ENCODE data around the gene PRKG1.

The PRKG1 gene

DNA sequence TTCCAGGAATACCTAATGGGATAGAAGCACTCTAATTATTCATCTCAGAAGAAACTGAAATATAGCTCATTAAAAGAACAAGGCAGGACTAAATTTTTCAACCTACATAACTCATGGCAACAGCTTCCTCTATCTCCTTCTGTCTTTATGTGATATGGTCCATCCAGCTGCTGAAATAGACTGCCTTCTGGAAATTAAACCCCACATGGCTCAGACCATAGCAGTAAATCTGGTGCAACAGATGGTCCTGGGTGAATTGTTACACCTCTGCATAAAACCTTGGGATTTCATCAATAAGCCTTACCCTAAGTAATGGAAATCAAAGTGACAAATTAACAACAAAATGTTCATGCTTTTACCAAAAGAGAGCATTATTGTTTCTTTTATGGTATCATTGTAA is 830.7 kb downstream of the PRKG1 start:
- Mint-ChIP-seq H3K9me3 (no peaks in the 10 kb centered on the region), H3K36me3 (no peaks in the 10 kb centered on the region), H3K27me3 (no peaks in the 10 kb centered on the region), H3K4me1 (no peaks in the 10 kb centered on the region), H3K4me3 (no peak overlapping the region), H3K27ac (no peak overlapping the region)
- DNase-seq (ENCODE audit: low spot score in 2 of 2) (no peak), ATAC-seq (ENCODE audit: low read depth) (no peak)

GRCh38 chr10:51907361-51907760 is 833.1 kb downstream of the PRKG1 start:
- H3K4me3 Mint-ChIP-seq: no peak overlapping the region
- no peaks in the 10 kb centered on the region for H3K4me1 Mint-ChIP-seq
- no peak overlapping the region for H3K27ac Mint-ChIP-seq
- ATAC-seq (ENCODE audit: low read depth) (no peak), DNase-seq (ENCODE audit: low spot score in 2 of 2) (no peak)
- H3K27me3 Mint-ChIP-seq: no peaks in the 10 kb centered on the region
- H3K9me3 Mint-ChIP-seq: no peaks in the 10 kb centered on the region
- no peaks in the 10 kb centered on the region for H3K36me3 Mint-ChIP-seq

GRCh38 chr10:51910189-51910588 is 835.9 kb downstream of the PRKG1 start:
- Mint-ChIP-seq H3K4me1 (no peaks in the 10 kb centered on the region), H3K4me3 (no peak overlapping the region)

DNA sequence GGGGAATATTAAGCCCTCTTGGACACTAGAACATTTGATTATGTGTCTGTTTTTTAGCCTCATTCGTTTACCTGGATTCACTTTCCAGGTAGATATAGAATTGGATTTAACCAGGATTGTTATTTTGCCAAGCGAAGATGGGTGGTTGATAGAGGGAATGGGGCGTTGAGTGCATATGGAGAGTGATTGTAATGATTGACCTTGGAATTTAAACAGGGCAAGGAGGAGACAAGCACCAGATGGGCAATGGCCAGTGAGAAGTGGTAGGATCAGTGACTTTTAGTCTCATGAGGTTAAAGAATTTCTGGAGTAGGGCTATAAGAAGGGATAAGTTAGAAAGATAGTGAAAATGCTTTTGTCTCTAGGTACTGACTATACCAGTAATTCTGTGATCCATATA is 836.3 kb downstream of the PRKG1 start:
- Mint-ChIP-seq H3K27me3 (no peaks in the 10 kb centered on the region), H3K27ac (no peak overlapping the region)
- no peak for ATAC-seq (ENCODE audit: low read depth)

More at GRCh38 chr10:51910189-51910588, 835.9 kb downstream of the PRKG1 start:
- Mint-ChIP-seq H3K36me3 (no peaks in the 10 kb centered on the region), H3K27ac (no peak overlapping the region), H3K27me3 (no peaks in the 10 kb centered on the region), H3K9me3 (no peaks in the 10 kb centered on the region)
- no peak for ATAC-seq (ENCODE audit: low read depth)
- no peak for DNase-seq (ENCODE audit: low spot score in 2 of 2)

GRCh38 chr10:51911723-51912122 is 837.4 kb downstream of the PRKG1 start:
- H3K27me3 Mint-ChIP-seq: no peaks in the 10 kb centered on the region
- H3K4me3 Mint-ChIP-seq: no peak overlapping the region
- no peak overlapping the region for H3K27ac Mint-ChIP-seq
- DNase-seq (ENCODE audit: low spot score in 2 of 2) (no peak), ATAC-seq (ENCODE audit: low read depth) (no peak)
- no peaks in the 10 kb centered on the region for H3K36me3 Mint-ChIP-seq
- H3K9me3 Mint-ChIP-seq: no peaks in the 10 kb centered on the region
- H3K4me1 Mint-ChIP-seq: no peaks in the 10 kb centered on the region

More for the DNA sequence above, 836.3 kb downstream of the PRKG1 start:
- no peak for DNase-seq (ENCODE audit: low spot score in 2 of 2)
- Mint-ChIP-seq H3K4me1 (no peaks in the 10 kb centered on the region), H3K9me3 (no peaks in the 10 kb centered on the region), H3K4me3 (no peak overlapping the region), H3K36me3 (no peaks in the 10 kb centered on the region)

DNA sequence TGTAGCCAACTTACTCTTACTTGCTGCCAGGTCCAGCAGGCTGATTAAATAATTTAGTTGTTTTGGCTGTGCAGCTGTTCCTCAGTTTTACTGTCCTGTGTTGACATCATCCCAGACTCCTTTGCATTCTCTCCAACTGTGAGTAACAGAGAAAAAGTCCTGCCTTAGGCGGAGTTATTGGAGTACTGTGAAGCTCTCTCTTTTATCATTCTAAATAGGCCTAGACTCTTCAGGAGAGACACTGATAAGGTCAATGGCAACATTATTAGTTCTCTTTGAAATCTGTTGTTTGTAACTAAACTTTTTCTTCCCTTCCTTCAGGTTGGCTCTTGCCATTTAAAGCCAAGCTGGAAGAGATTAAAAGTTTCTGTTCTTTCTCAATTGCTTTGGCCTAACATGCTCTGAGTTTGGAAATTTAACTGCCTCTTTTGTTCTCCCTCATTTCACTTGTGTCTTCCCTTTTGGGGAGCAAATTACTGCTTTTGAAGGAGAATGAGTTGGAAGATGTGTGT is 840.8 kb downstream of the PRKG1 start:
- H3K9me3 Mint-ChIP-seq: no peaks in the 10 kb centered on the region
- no peaks in the 10 kb centered on the region for H3K27me3 Mint-ChIP-seq
- DNase-seq (ENCODE audit: low spot score in 2 of 2) (no peak), ATAC-seq (ENCODE audit: low read depth) (no peak)
- H3K4me3 Mint-ChIP-seq: no peak overlapping the region
- no peaks in the 10 kb centered on the region for H3K4me1 Mint-ChIP-seq
- H3K36me3 Mint-ChIP-seq: no peaks in the 10 kb centered on the region
- no peak overlapping the region for H3K27ac Mint-ChIP-seq

- Mint-ChIP-seq H3K27ac (no peak overlapping the region), H3K27me3 (no peaks in the 10 kb centered on the region), H3K4me1 (no peaks in the 10 kb centered on the region), H3K36me3 (no peaks in the 10 kb centered on the region), H3K9me3 (no peaks in the 10 kb centered on the region), H3K4me3 (no peak overlapping the region)
- no peak for DNase-seq (ENCODE audit: low spot score in 2 of 2)
- no peak for ATAC-seq (ENCODE audit: low read depth)
Observed at GRCh38 chr10:51918440-51918839, 844.2 kb downstream of the PRKG1 start.

- no peaks in the 10 kb centered on the region for H3K36me3 Mint-ChIP-seq
- no peak overlapping the region for H3K27ac Mint-ChIP-seq
- H3K9me3 Mint-ChIP-seq: no peaks in the 10 kb centered on the region
- H3K27me3 Mint-ChIP-seq: no peaks in the 10 kb centered on the region
- no peak for ATAC-seq (ENCODE audit: low read depth)
- H3K4me3 Mint-ChIP-seq: no peak overlapping the region
- H3K4me1 Mint-ChIP-seq: no peaks in the 10 kb centered on the region
- DNase-seq (ENCODE audit: low spot score in 2 of 2): no peak
Observed at GRCh38 chr10:51918884-51919325, 844.6 kb downstream of the PRKG1 start.

DNA sequence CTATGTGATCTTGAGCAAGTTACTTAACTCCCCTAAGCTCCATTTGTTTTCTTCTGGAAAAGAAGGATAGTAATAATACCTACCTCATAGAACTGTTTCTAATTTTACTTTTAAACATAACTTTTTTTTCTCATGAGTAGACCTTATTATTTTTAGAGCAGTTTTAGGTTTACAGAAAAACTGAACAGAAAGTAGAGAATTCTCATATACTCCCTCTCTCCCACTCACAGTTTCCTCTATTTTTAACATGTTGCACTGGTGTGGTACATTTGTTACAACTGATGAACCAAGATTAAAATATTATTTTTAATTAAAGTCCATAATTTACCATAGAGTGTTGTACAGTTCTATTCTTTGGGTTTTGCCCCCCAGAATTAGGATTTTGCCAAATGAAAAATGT is 846.4 kb downstream of the PRKG1 start:
- H3K4me3 Mint-ChIP-seq: no peak overlapping the region
- no peaks in the 10 kb centered on the region for H3K36me3 Mint-ChIP-seq
- no peaks in the 10 kb centered on the region for H3K4me1 Mint-ChIP-seq
- H3K27me3 Mint-ChIP-seq: no peaks in the 10 kb centered on the region
- no peaks in the 10 kb centered on the region for H3K9me3 Mint-ChIP-seq
- ATAC-seq (ENCODE audit: low read depth): no peak
- H3K27ac Mint-ChIP-seq: no peak overlapping the region
- no peak for DNase-seq (ENCODE audit: low spot score in 2 of 2)

GRCh38 chr10:51924359-51924758 is 850.1 kb downstream of the PRKG1 start:
- Mint-ChIP-seq H3K9me3 (no peaks in the 10 kb centered on the region), H3K27ac (no peak overlapping the region), H3K36me3 (no peaks in the 10 kb centered on the region)

DNA sequence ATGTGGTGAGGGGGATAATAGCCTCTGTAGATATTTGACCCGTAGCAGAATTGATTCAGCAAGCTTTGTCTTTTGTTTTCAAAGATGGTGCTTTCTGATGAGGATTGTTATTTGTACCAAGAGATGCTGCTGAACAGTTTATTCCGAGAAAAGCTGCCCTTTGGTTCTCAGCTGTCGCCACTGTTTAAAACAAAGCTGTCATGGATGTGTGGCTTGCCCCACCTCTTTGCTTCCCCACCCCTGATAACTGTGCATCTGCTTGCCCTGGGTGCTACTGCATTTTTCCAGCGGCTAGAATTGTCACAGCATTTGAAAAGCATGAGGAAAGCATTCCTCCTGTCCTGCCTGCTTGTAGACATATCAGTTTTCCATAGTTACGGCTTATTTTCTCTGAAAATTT is 852.0 kb downstream of the PRKG1 start:
- ATAC-seq (ENCODE audit: low read depth) (no peak), DNase-seq (ENCODE audit: low spot score in 2 of 2) (no peak)
- Mint-ChIP-seq H3K36me3 (no peaks in the 10 kb centered on the region), H3K9me3 (no peaks in the 10 kb centered on the region), H3K27me3 (no peaks in the 10 kb centered on the region), H3K27ac (no peak overlapping the region), H3K4me3 (no peak overlapping the region), H3K4me1 (no peaks in the 10 kb centered on the region)

More at GRCh38 chr10:51924359-51924758, 850.1 kb downstream of the PRKG1 start:
- Mint-ChIP-seq H3K27me3 (no peaks in the 10 kb centered on the region), H3K4me3 (no peak overlapping the region), H3K4me1 (no peaks in the 10 kb centered on the region)
- no peak for DNase-seq (ENCODE audit: low spot score in 2 of 2)
- no peak for ATAC-seq (ENCODE audit: low read depth)

- DNase-seq (ENCODE audit: low spot score in 2 of 2): no peak
- Mint-ChIP-seq H3K9me3 (no peaks in the 10 kb centered on the region), H3K27ac (no peak overlapping the region), H3K27me3 (no peaks in the 10 kb centered on the region), H3K4me3 (no peak overlapping the region), H3K36me3 (no peaks in the 10 kb centered on the region), H3K4me1 (no peaks in the 10 kb centered on the region)
- ATAC-seq (ENCODE audit: low read depth): no peak
Observed at GRCh38 chr10:51928162-51928561, 853.9 kb downstream of the PRKG1 start.

- Mint-ChIP-seq H3K27ac (no peak overlapping the region), H3K4me1 (no peaks in the 10 kb centered on the region), H3K36me3 (no peaks in the 10 kb centered on the region), H3K4me3 (no peak overlapping the region), H3K27me3 (no peaks in the 10 kb centered on the region), H3K9me3 (no peaks in the 10 kb centered on the region)
- ATAC-seq (ENCODE audit: low read depth) (no peak), DNase-seq (ENCODE audit: low spot score in 2 of 2) (no peak)
Observed at GRCh38 chr10:51932530-51932929, 858.2 kb downstream of the PRKG1 start.

- Mint-ChIP-seq H3K27ac (no peak overlapping the region), H3K4me1 (no peaks in the 10 kb centered on the region), H3K4me3 (no peak overlapping the region), H3K36me3 (no peaks in the 10 kb centered on the region), H3K27me3 (no peaks in the 10 kb centered on the region), H3K9me3 (no peaks in the 10 kb centered on the region)
- ATAC-seq (ENCODE audit: low read depth) (no peak), DNase-seq (ENCODE audit: low spot score in 2 of 2) (no peak)
Observed at GRCh38 chr10:51934373-51934772, 860.1 kb downstream of the PRKG1 start.

DNA sequence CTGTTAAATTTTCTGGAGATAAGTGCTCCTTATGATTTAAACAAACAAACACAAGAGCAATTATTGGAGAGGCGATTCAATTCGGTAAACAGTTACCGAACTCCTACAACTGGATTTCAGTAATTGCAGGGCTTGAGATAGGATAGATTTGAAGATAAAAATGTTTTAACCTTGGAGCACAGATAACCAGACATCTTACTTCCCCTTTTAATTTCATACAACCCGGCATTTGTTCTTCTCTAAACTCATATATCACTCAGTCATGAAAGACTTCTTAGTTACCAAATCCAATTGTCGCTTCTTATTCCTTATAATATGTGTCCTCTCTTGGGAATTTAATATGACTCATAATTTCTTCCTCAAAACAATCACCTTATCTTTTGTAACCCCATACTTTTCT is 861.1 kb downstream of the PRKG1 start:
- Mint-ChIP-seq H3K27me3 (no peaks in the 10 kb centered on the region), H3K4me1 (no peaks in the 10 kb centered on the region), H3K27ac (no peak overlapping the region), H3K4me3 (no peak overlapping the region), H3K36me3 (no peaks in the 10 kb centered on the region), H3K9me3 (no peaks in the 10 kb centered on the region)
- ATAC-seq (ENCODE audit: low read depth) (no peak), DNase-seq (ENCODE audit: low spot score in 2 of 2) (no peak)
